NCI-H1694 (cell line): Measurements from ENCODE around the gene MLH3.

Experiments used
- DNase-seq: peaks from one replicate; lab custom pipeline; 2025; lab: John Stamatoyannopoulos, UW

The MLH3 gene

GRCh38 chr14:74965486-74966153 is 85.6 kb downstream of the MLH3 start:
- DNase-seq = no peak

GRCh38 chr14:74964787-74965485 is 86.3 kb downstream of the MLH3 start:
- DNase-seq = no peak
